Right lobe of liver (tissue), 4 donors: Measurements from ENCODE around the gene PARP1.

Source experiments
- POLR2A ChIP-seq: fragments of 450-650 bp; IDR thresholded peaks from one replicate; pipeline ENCODE4 v1.6.1; 2017; ENCODE audit warnings: antibody characterized with exemption, mild to moderate bottlenecking
- TF ChIP-seq, protein P1 (sequence below), 4 donors: fragments of 200-600 bp in 3 of 4; fragments of 450-650 bp in 1 of 4; IDR thresholded peaks; one replicate each; pipeline versions ENCODE4 v1.5.1 to v1.8.0; 2016 to 2022; ENCODE audit warnings: antibody characterized with exemption in 4 of 4, mild to moderate bottlenecking in 2 of 4
- donor health status: DM: no; HTN: no; CAD: no.
- donor health status: DM: no; HTN: no; CAD: no.
- donor health status: DM: no; HTN: yes; CAD: no.

DNA sequence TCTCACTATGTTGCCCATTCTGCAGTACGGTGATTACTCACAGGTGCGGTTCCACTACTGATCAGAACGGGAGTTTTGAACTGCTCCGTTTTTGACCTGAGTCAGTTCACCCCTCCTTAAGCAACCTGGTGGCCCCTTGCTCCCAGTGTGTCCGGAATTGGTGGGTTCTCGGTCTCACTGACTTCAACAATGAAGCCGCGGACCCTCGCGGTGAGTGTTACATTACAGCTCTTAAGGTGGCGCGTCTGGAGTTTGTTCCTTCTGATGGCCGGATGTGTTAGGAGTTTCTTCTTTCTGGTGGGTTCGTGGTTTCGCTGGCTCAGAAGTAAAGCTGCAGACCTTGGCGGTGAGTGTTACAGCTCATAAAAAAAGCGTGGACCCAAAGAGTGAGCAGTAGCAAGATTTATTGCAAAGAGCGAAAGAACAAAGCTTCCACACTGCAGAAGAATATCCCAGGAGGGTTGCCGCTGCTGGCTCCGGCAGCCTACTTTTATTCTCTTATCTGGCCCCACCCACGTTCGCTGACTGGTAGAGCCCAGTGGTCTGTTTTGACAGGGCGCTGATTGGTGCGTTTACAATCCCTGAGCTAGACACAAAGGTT lies 17.6 kb upstream of the PARP1 start:
- TF ChIP-seq, protein P1, sequence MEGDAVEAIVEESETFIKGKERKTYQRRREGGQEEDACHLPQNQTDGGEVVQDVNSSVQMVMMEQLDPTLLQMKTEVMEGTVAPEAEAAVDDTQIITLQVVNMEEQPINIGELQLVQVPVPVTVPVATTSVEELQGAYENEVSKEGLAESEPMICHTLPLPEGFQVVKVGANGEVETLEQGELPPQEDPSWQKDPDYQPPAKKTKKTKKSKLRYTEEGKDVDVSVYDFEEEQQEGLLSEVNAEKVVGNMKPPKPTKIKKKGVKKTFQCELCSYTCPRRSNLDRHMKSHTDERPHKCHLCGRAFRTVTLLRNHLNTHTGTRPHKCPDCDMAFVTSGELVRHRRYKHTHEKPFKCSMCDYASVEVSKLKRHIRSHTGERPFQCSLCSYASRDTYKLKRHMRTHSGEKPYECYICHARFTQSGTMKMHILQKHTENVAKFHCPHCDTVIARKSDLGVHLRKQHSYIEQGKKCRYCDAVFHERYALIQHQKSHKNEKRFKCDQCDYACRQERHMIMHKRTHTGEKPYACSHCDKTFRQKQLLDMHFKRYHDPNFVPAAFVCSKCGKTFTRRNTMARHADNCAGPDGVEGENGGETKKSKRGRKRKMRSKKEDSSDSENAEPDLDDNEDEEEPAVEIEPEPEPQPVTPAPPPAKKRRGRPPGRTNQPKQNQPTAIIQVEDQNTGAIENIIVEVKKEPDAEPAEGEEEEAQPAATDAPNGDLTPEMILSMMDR (IDR thresholded peaks at IDR 0.05), result no peak
- TF ChIP-seq POLR2A, result no peak
